Measurements from ENCODE around the gene OXLD1. TPM values are rescaled to one million over a fixed set of nuclear protein-coding genes. Genes with fewer than 3 reads are reported as not detected.

Gene OXLD1
- total and polyA plus RNA-seq, 3 experiments from 2014 or later, result 50.8 to 78.9 (median 55.7) TPM

DNA sequence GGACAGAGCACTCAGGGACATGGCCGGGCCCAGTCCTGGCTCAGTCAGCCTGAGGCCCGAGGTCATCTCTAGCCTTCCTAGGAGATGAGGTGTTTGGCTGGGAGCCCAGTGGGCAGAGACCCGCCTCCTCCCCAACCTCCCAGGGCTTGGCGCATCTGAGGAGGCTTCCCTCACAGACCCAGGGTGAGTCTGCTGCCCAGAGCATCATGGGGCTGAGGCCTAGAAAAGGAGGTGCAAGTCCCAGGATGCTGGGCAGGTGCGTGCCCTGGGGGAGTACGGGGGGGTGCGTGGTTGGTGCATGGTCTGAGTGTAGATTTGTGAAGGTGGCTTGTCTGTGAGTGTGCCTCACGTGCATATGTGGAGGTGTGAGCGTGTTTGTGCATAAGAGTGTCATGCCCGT, 14.7 kb downstream of the OXLD1 start:
- peak overlapping the region in 1 of 7 donors; percentile 64 for H3K4me3 Mint-ChIP-seq
- H3K27ac Mint-ChIP-seq, result peak overlapping the region in 1 of 8 donors; percentile 34
- H3K27me3 Mint-ChIP-seq, result peaks cover 25 to 29% of the 10 kb centered on the region in 2 donors
- no peaks in the 10 kb centered on the region for H3K9me3 Mint-ChIP-seq
- POLR2A ChIA-PET, result no interaction called here
- H3K27me3 ChIP-seq (ENCODE audit: insufficient read depth, low read length, poor library complexity, severe bottlenecking), result no peaks in the 10 kb centered on the region
- peaks cover 0 to 16% (median 3%) of the 10 kb centered on the region in 3 donors for H3K4me1 Mint-ChIP-seq
- DNase-seq, result no peak
- no peak overlapping the region for H3K4me3 ChIP-seq (ENCODE audit: low read length)
- H3K36me3 Mint-ChIP-seq, result peaks cover 0 to 4% (median 0%) of the 10 kb centered on the region in 3 donors
- CTCF ChIA-PET, result no interaction called here
- H3K4me1 ChIP-seq (ENCODE audit: insufficient read depth, low read length), result peaks cover 9% of the 10 kb centered on the region
- no peaks in the 10 kb centered on the region for H3K36me3 ChIP-seq (ENCODE audit: insufficient read depth, low read length)
- no peaks in the 10 kb centered on the region for H3K9me3 ChIP-seq (ENCODE audit: low read length)
- no peak overlapping the region for H3K27ac ChIP-seq (ENCODE audit: low read depth, low read length)

DNA sequence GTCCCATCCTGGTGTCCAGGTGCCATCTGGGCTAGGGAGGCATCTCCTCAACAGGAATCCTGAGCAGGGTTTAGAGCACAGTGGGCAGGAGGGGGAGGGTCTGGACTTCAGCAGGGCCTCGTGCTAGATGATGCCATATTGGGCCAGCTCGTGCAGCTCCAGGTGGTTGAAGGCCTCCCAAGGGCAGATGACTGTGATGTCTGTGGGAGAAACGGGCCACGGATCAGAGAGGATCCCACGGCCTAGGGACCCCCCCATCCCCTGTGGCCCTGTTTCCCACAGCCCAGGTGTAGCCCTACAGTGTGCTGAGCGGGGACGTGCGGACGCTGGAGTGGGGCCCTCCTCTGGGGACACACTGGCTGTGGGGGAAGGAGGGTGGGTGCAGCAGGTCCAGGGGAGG, 15.5 kb downstream of the OXLD1 start:
- ChIA-PET POLR2A (no interaction called here), CTCF (no interaction called here)
- no peaks in the 10 kb centered on the region for H3K9me3 Mint-ChIP-seq
- Histone ChIP-seq H3K36me3 (ENCODE audit: insufficient read depth, low read length) (no peaks in the 10 kb centered on the region), H3K27me3 (ENCODE audit: insufficient read depth, low read length, poor library complexity, severe bottlenecking) (no peaks in the 10 kb centered on the region), H3K9me3 (ENCODE audit: low read length) (no peaks in the 10 kb centered on the region), H3K27ac (ENCODE audit: low read depth, low read length) (no peak overlapping the region), H3K4me1 (ENCODE audit: insufficient read depth, low read length) (peaks cover 9% of the 10 kb centered on the region), H3K4me3 (ENCODE audit: low read length) (no peak overlapping the region)
- DNase-seq, result no peak
- H3K27me3 Mint-ChIP-seq, result peaks cover 25 to 29% of the 10 kb centered on the region in 2 donors
- H3K36me3 Mint-ChIP-seq, result peaks cover 0 to 4% (median 0%) of the 10 kb centered on the region in 3 donors
- H3K4me3 Mint-ChIP-seq, result no peak overlapping the region
- no peak overlapping the region for H3K27ac Mint-ChIP-seq
- peaks cover 0 to 16% (median 3%) of the 10 kb centered on the region in 3 donors for H3K4me1 Mint-ChIP-seq

DNA sequence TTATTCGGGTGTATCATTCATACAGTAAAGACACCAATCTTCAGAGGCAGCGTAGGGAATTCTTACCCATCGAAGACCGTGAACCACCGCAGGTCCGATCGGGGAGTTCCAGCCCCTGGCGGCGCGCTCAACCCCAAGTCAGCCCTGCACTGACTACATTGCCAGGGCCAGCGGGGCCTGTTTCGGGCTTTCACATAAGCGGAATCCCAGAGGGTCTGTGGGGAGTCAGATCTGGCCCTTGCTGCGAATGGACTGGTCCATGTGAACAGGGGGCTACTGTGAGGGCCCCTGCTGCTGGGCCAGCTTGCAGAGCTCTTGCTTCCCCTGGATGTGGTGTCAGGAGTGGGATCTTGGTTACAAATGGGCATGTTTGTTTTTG, 17.7 kb downstream of the OXLD1 start:
- Histone ChIP-seq H3K9me3 (ENCODE audit: low read length) (no peaks in the 10 kb centered on the region), H3K27me3 (ENCODE audit: insufficient read depth, low read length, poor library complexity, severe bottlenecking) (no peaks in the 10 kb centered on the region), H3K27ac (ENCODE audit: low read depth, low read length) (no peak overlapping the region), H3K4me1 (ENCODE audit: insufficient read depth, low read length) (peaks cover 8% of the 10 kb centered on the region), H3K4me3 (ENCODE audit: low read length) (no peak overlapping the region), H3K36me3 (ENCODE audit: insufficient read depth, low read length) (no peaks in the 10 kb centered on the region)
- peak overlapping the region in 1 of 8 donors; percentile 77 for H3K27ac Mint-ChIP-seq
- no peak overlapping the region for H3K4me3 Mint-ChIP-seq
- peaks cover 0 to 4% (median 0%) of the 10 kb centered on the region in 3 donors for H3K36me3 Mint-ChIP-seq
- ChIA-PET POLR2A (no interaction called here), CTCF (no interaction called here)
- peaks cover 25 to 28% of the 10 kb centered on the region in 2 donors for H3K27me3 Mint-ChIP-seq
- H3K4me1 Mint-ChIP-seq, result peaks cover 0 to 13% (median 3%) of the 10 kb centered on the region in 3 donors
- DNase-seq, result no peak
- no peaks in the 10 kb centered on the region for H3K9me3 Mint-ChIP-seq

DNA sequence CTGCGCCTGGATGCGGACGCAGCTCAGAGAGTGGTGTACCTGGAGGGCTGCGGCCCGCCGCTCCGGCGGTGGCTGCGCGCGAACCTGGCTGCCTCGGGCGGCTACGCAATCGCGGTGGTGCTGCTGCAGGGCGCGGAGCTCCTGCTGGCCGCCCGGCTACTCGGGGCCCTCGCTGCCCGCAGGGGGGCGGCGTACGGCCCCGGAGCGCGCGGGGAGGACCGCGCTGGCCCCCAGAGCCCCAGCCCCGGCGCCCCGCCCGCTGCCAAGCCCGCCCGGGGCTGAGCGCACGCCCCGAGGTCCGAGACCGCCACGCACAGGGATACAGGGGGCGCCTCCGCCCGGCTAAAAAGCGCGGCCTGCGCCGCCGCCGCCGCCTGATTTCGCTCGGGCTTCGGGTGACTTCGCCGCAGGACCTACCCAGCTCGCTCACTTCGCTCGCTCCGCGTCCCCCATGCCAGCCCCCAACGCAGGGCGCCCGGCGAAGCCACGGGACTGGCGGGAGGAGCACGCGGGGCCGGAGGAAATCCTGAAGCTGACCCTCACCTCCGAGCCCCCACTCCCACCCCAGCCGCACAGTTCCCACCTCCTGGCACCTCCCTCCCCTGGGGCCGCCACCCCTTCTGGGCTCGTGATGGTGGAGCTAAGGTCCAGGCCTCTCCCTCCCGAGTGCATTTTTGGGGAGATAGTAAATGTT, 18.2 kb downstream of the OXLD1 start:
- H3K9me3 ChIP-seq (ENCODE audit: low read length), result no peaks in the 10 kb centered on the region
- DNase-seq, result no peak
- H3K36me3 ChIP-seq (ENCODE audit: insufficient read depth, low read length), result no peaks in the 10 kb centered on the region
- no peak overlapping the region for H3K4me3 ChIP-seq (ENCODE audit: low read length)
- Mint-ChIP-seq H3K4me3 (no peak overlapping the region), H3K4me1 (peaks cover 0 to 8% (median 0%) of the 10 kb centered on the region in 3 donors), H3K36me3 (peaks cover 0 to 4% (median 0%) of the 10 kb centered on the region in 3 donors), H3K27me3 (peaks cover 22 to 25% of the 10 kb centered on the region in 2 donors), H3K9me3 (no peaks in the 10 kb centered on the region), H3K27ac (no peak overlapping the region)
- ChIA-PET POLR2A (interaction anchor here (0.8 kb wide), 1 partner anchor 23 kb away, joined by 5 read pairs; no protein-coding TSS in a partner anchor), CTCF (no interaction called here)
- H3K27me3 ChIP-seq (ENCODE audit: insufficient read depth, low read length, poor library complexity, severe bottlenecking), result no peaks in the 10 kb centered on the region
- H3K4me1 ChIP-seq (ENCODE audit: insufficient read depth, low read length), result peaks cover 2% of the 10 kb centered on the region
- H3K27ac ChIP-seq (ENCODE audit: low read depth, low read length), result no peak overlapping the region

- no peaks in the 10 kb centered on the region for H3K27me3 ChIP-seq (ENCODE audit: insufficient read depth, low read length, poor library complexity, severe bottlenecking)
- no peaks in the 10 kb centered on the region for H3K4me1 ChIP-seq (ENCODE audit: insufficient read depth, low read length)
- no peak overlapping the region for H3K27ac ChIP-seq (ENCODE audit: low read depth, low read length)
- ChIA-PET POLR2A (interaction anchor here (0.8 kb wide), 1 partner anchor 23 kb away, joined by 5 read pairs; no protein-coding TSS in a partner anchor), CTCF (no interaction called here)
- no peak for DNase-seq
- Mint-ChIP-seq H3K27ac (no peak overlapping the region), H3K36me3 (peaks cover 0 to 4% (median 0%) of the 10 kb centered on the region in 3 donors), H3K27me3 (peaks cover 21 to 25% of the 10 kb centered on the region in 2 donors), H3K9me3 (no peaks in the 10 kb centered on the region), H3K4me1 (peaks cover 0 to 3% (median 0%) of the 10 kb centered on the region in 3 donors), H3K4me3 (no peak overlapping the region)
- H3K4me3 ChIP-seq (ENCODE audit: low read length), result no peak overlapping the region
- H3K9me3 ChIP-seq (ENCODE audit: low read length), result no peaks in the 10 kb centered on the region
- H3K36me3 ChIP-seq (ENCODE audit: insufficient read depth, low read length), result no peaks in the 10 kb centered on the region
Measured at GRCh38 chr17:81647640-81648012, 18.8 kb downstream of the OXLD1 start.

- Histone ChIP-seq H3K4me1 (ENCODE audit: insufficient read depth, low read length) (no peaks in the 10 kb centered on the region), H3K27ac (ENCODE audit: low read depth, low read length) (no peak overlapping the region), H3K4me3 (ENCODE audit: low read length) (no peak overlapping the region), H3K27me3 (ENCODE audit: insufficient read depth, low read length, poor library complexity, severe bottlenecking) (no peaks in the 10 kb centered on the region), H3K36me3 (ENCODE audit: insufficient read depth, low read length) (no peaks in the 10 kb centered on the region), H3K9me3 (ENCODE audit: low read length) (no peaks in the 10 kb centered on the region)
- Mint-ChIP-seq H3K27me3 (peaks cover 21 to 24% of the 10 kb centered on the region in 2 donors), H3K4me3 (no peak overlapping the region), H3K27ac (no peak overlapping the region), H3K4me1 (peaks cover 0 to 3% (median 0%) of the 10 kb centered on the region in 3 donors), H3K36me3 (peaks cover 0 to 4% (median 0%) of the 10 kb centered on the region in 3 donors), H3K9me3 (no peaks in the 10 kb centered on the region)
- CTCF ChIA-PET, result interaction anchor here (1.2 kb wide), 1 partner anchor 9 kb away, joined by 3 read pairs; the partner anchor contains the start of gene PDE6G
- POLR2A ChIA-PET, result interaction anchor here (0.8 kb wide), 1 partner anchor 22 kb away, joined by 5 read pairs; no protein-coding TSS in a partner anchor
- DNase-seq, result no peak
Measured at GRCh38 chr17:81646869-81647600, 19.4 kb downstream of the OXLD1 start.

GRCh38 chr17:81644976-81645952, 21.1 kb downstream of the OXLD1 start:
- H3K36me3 ChIP-seq (ENCODE audit: insufficient read depth, low read length), result no peaks in the 10 kb centered on the region
- DNase-seq, result no peak
- Mint-ChIP-seq H3K27ac (peak overlapping the region in 1 of 8 donors; percentile 12), H3K36me3 (no peaks in the 10 kb centered on the region), H3K27me3 (peaks cover 16 to 22% of the 10 kb centered on the region in 2 donors), H3K4me3 (no peak overlapping the region), H3K4me1 (no peaks in the 10 kb centered on the region), H3K9me3 (no peaks in the 10 kb centered on the region)
- CTCF ChIA-PET, result interaction anchor here (1.2 kb wide), 1 partner anchor 11 kb away, joined by 3 read pairs; the partner anchor contains the start of gene PDE6G
- H3K4me1 ChIP-seq (ENCODE audit: insufficient read depth, low read length), result no peaks in the 10 kb centered on the region
- no peaks in the 10 kb centered on the region for H3K9me3 ChIP-seq (ENCODE audit: low read length)
- no peak overlapping the region for H3K27ac ChIP-seq (ENCODE audit: low read depth, low read length)
- no peak overlapping the region for H3K4me3 ChIP-seq (ENCODE audit: low read length)
- no peaks in the 10 kb centered on the region for H3K27me3 ChIP-seq (ENCODE audit: insufficient read depth, low read length, poor library complexity, severe bottlenecking)
- POLR2A ChIA-PET, result no interaction called here
